ENCODE results near the gene TSBP1.
"Not testable (repeated sequence)": the region's sequence is repeated elsewhere in the genome, so short reads cannot be mapped to it uniquely, and the experiment has no call there.

Gene TSBP1

GRCh38 chr6:32293695-32294094, 78.0 kb downstream of the TSBP1 start:
- H3K27me3 ChIP-seq = no peaks in the 10 kb centered on the region
- H4K20me1 ChIP-seq = no peaks in the 10 kb centered on the region
- H3K9ac ChIP-seq = no peak overlapping the region
- no peaks in the 10 kb centered on the region for H3K36me3 ChIP-seq
- no peak overlapping the region for H3K4me3 ChIP-seq
- H3K4me1 ChIP-seq = peaks cover 7% of the 10 kb centered on the region; the same call in 1 of the 2 replicates
- no peak overlapping the region for H3K27ac ChIP-seq
- no peaks in the 10 kb centered on the region for H3K9me3 ChIP-seq
- no peak for TF ChIP-seq Cebpa-rat (IDR thresholded peaks at IDR 0.05)
- no peak overlapping the region for H3K4me2 ChIP-seq

- peaks cover 7% of the 10 kb centered on the region; the same call in 1 of the 2 replicates for H3K4me1 ChIP-seq
Measured at GRCh38 chr6:32291543-32291942, 80.2 kb downstream of the TSBP1 start.

GRCh38 chr6:32290886-32291450, 80.7 kb downstream of the TSBP1 start:
- no peak overlapping the region for H3K27ac ChIP-seq
- no peak overlapping the region for H3K4me2 ChIP-seq
- peaks cover 7% of the 10 kb centered on the region; the same call in 1 of the 2 replicates for H3K4me1 ChIP-seq
- no peak overlapping the region for H3K4me3 ChIP-seq
- H3K27me3 ChIP-seq = no peaks in the 10 kb centered on the region
- no peaks in the 10 kb centered on the region for H4K20me1 ChIP-seq
- H3K9ac ChIP-seq = no peak overlapping the region
- TF ChIP-seq Cebpa-rat (IDR thresholded peaks at IDR 0.05) = no peak
- H3K9me3 ChIP-seq = no peaks in the 10 kb centered on the region
- no peaks in the 10 kb centered on the region for H3K36me3 ChIP-seq

More at GRCh38 chr6:32291543-32291942, 80.2 kb downstream of the TSBP1 start:
- Histone ChIP-seq H3K27me3 (no peaks in the 10 kb centered on the region), H3K36me3 (no peaks in the 10 kb centered on the region), H3K4me3 (no peak overlapping the region), H3K27ac (no peak overlapping the region), H4K20me1 (no peaks in the 10 kb centered on the region), H3K9me3 (no peaks in the 10 kb centered on the region), H3K9ac (no peak overlapping the region), H3K4me2 (no peak overlapping the region)
- TF ChIP-seq Cebpa-rat (IDR thresholded peaks at IDR 0.05) = no peak

DNA sequence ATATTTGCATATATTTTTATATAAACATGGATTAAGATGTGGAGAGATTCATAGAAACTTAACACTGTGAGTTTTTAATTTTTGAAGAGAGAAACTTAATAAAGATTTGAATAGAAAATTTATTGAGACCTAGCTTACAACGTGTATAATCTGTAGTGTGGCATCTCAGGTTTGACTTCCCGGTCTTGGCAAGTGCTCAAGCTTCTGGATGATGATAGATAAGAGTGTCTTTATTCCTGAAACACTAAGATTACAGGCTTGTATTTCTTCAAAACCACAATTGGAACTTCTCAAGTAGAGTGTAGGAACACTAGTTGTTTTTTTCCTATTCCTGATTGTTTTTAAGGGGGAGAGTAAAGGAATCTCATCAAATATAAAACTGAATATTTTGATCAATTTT, 83.3 kb downstream of the TSBP1 start:
- no peak overlapping the region for H3K4me2 ChIP-seq
- TF ChIP-seq Cebpa-rat (IDR thresholded peaks at IDR 0.05) = no peak
- no peaks in the 10 kb centered on the region for H3K9me3 ChIP-seq
- H3K36me3 ChIP-seq = no peaks in the 10 kb centered on the region
- no peaks in the 10 kb centered on the region for H4K20me1 ChIP-seq
- H3K4me1 ChIP-seq = peaks cover 7% of the 10 kb centered on the region; the same call in 1 of the 2 replicates
- no peak overlapping the region for H3K9ac ChIP-seq
- H3K27ac ChIP-seq = no peak overlapping the region
- no peak overlapping the region for H3K4me3 ChIP-seq
- H3K27me3 ChIP-seq = no peaks in the 10 kb centered on the region

DNA sequence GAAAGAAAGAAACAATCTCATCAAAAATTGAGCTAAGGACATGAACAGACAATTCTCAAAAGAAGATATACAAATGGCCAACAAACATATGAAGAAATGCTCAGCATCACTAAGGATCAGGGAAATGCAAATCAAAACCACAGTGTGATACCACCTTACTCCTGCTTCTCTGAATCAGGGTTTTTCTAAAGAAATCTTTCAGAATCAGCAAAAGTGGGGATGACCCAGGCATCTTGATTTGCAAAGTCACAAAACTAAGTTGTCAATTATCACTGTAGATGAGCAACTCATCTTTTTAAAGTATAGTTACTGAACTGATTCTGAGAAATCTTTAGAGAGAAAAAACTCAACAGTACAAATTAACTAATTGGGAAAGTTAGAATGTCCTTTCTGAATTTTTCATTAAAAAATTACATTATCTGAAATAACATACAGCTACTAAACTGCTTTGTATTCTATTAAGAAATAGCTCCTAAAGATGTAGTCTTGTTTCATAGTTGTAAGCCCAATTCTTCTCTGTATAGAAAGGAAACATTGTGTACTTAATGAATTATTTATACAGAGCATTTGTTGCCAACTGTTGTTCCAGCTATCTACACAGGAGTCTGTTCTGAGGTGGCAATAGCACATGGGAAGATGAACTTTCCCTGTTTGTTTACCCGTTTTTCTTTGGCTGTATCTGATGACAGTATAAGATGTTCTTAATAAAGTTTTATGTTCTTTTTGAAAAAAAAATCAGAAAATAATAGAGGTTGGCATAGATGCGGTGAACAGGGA, 97.7 kb downstream of the TSBP1 start:
- H3K27me3 ChIP-seq, H3K4me2 ChIP-seq, H3K9ac ChIP-seq, H3K9me3 ChIP-seq, H3K27ac ChIP-seq, H3K36me3 ChIP-seq, H3K4me3 ChIP-seq, H4K20me1 ChIP-seq: not testable (repeated sequence)
- H3K4me1 ChIP-seq = peaks cover 15% of the 10 kb centered on the region

DNA sequence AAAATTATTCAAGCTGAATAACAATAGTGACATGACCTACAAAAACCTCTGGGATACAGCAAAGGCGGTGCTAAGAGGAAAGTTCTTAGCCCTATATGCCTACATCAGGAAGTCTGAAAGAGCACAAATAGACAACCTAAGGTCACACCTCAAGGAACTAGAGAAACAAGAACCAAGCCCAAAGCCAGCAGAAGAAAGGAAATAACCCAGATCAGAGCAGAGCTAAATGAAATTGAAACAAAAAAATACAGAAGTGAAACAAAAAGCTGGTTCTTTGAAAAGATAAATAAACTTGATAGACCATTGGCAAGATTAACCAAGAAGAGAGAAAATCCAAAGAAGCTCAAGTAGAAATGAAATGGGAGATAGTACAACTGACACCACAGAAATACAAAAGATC, 100.3 kb downstream of the TSBP1 start:
- no peaks in the 10 kb centered on the region for H4K20me1 ChIP-seq
- no peak overlapping the region for H3K9ac ChIP-seq
- no peaks in the 10 kb centered on the region for H3K27me3 ChIP-seq
- H3K4me1 ChIP-seq = peaks cover 15% of the 10 kb centered on the region
- no peak for TF ChIP-seq Cebpa-rat (IDR thresholded peaks at IDR 0.05)
- H3K9me3 ChIP-seq = no peaks in the 10 kb centered on the region
- no peaks in the 10 kb centered on the region for H3K36me3 ChIP-seq
- peak overlapping the region; percentile 47 for H3K4me2 ChIP-seq
- no peak overlapping the region for H3K4me3 ChIP-seq
- no peak overlapping the region for H3K27ac ChIP-seq

DNA sequence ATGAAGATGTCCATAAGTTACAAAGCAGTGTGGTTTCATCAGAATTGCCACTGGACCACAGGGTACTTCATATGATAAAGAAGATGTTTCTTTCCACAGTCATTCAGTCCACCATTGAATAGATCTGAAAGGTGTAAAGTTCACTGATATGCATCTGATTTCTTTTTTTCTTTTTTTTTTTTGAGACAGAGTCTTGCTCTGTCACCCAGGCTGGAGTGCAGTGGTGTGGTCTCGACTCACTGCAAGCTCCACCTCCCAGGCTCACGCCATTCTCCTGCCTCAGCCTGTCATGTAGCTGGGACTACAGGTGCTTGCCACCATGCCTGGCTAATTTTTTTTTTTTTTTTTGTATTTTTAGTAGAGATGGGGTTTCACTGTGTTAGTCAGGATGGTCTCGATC, 103.2 kb downstream of the TSBP1 start:
- H3K4me3 ChIP-seq, H4K20me1 ChIP-seq: not testable (repeated sequence)
- peaks cover 15% of the 10 kb centered on the region for H3K4me1 ChIP-seq

GRCh38 chr6:32267035-32267434, 104.7 kb downstream of the TSBP1 start:
- TF ChIP-seq Cebpa-rat (IDR thresholded peaks at IDR 0.05) = no peak
- H3K4me2 ChIP-seq = no peak overlapping the region
- no peak overlapping the region for H3K9ac ChIP-seq
- H3K4me1 ChIP-seq = peaks cover 15% of the 10 kb centered on the region
- no peaks in the 10 kb centered on the region for H3K9me3 ChIP-seq
- H3K27me3 ChIP-seq = no peaks in the 10 kb centered on the region
- H3K36me3 ChIP-seq = no peaks in the 10 kb centered on the region
- no peak overlapping the region for H3K4me3 ChIP-seq
- H4K20me1 ChIP-seq = no peaks in the 10 kb centered on the region
- H3K27ac ChIP-seq = no peak overlapping the region

More for the DNA sequence above, 103.2 kb downstream of the TSBP1 start:
- not testable (repeated sequence) for H3K9ac ChIP-seq, H3K9me3 ChIP-seq, H3K27me3 ChIP-seq, H3K4me2 ChIP-seq, H3K36me3 ChIP-seq, H3K27ac ChIP-seq

DNA sequence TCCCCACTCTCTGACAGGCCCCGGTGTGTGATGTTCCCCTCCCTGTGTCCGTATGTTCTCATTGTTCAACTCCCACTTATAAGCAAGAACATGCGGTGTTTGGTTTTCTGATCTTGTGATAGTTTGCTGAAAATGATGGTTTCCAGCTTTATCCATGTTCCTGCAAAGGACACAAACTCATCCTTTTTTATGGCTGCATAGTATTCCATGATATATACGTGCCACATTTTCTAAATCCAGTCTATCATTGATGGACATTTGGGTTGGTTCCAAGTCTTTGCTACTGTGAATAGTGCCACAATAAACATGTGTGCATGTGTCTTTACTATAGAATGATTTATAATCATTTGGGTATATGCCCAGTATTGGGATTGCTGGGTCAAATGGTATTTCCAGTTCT, 114.4 kb downstream of the TSBP1 start:
- not testable (repeated sequence) for H3K27me3 ChIP-seq, H3K4me1 ChIP-seq, H3K36me3 ChIP-seq, H3K9ac ChIP-seq, H4K20me1 ChIP-seq, H3K4me2 ChIP-seq, H3K4me3 ChIP-seq, H3K27ac ChIP-seq
- peaks cover 14% of the 10 kb centered on the region for H3K9me3 ChIP-seq

GRCh38 chr6:32255199-32256153, 116.2 kb downstream of the TSBP1 start:
- H3K4me2 ChIP-seq = no peak overlapping the region
- TF ChIP-seq Cebpa-rat (IDR thresholded peaks at IDR 0.05) = no peak
- H3K4me1 ChIP-seq = no peaks in the 10 kb centered on the region
- no peak overlapping the region for H3K9ac ChIP-seq
- H3K36me3 ChIP-seq = no peaks in the 10 kb centered on the region
- no peak overlapping the region for H3K4me3 ChIP-seq
- H3K27ac ChIP-seq = no peak overlapping the region
- peaks cover 14% of the 10 kb centered on the region for H3K9me3 ChIP-seq
- no peaks in the 10 kb centered on the region for H4K20me1 ChIP-seq
- 0 out of 2 replicates have a peak, but pooled peaks cover 7% of the 10 kb centered on the region for H3K27me3 ChIP-seq

Data from BLaER1 (cell line).